Measurements from ENCODE around the gene MACO1.
"Not testable (repeated sequence)": the region's sequence is repeated elsewhere in the genome, so short reads cannot be mapped to it uniquely, and the experiment has no call there.

MACO1 gene

DNA sequence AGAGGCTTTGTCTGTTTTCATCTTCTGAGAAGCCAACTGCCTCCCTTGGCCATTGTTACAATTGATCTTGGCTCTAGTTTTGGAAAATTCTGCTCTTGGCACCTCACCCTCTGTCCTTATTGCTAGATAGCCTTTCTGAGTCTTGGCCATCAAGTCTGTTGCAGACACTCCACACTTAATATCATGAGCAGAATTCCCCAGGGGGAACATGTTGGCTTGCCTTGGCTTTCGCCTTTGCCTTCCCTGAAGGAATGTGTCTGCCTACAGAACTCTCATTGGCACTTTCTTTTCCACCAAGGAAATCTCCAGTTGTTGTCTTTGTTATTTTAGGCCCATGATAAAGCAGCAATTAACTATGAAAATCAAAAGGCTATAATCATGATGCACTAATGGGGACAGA, 70.0 kb downstream of the MACO1 start:
- no peak for DNase-seq

DNA sequence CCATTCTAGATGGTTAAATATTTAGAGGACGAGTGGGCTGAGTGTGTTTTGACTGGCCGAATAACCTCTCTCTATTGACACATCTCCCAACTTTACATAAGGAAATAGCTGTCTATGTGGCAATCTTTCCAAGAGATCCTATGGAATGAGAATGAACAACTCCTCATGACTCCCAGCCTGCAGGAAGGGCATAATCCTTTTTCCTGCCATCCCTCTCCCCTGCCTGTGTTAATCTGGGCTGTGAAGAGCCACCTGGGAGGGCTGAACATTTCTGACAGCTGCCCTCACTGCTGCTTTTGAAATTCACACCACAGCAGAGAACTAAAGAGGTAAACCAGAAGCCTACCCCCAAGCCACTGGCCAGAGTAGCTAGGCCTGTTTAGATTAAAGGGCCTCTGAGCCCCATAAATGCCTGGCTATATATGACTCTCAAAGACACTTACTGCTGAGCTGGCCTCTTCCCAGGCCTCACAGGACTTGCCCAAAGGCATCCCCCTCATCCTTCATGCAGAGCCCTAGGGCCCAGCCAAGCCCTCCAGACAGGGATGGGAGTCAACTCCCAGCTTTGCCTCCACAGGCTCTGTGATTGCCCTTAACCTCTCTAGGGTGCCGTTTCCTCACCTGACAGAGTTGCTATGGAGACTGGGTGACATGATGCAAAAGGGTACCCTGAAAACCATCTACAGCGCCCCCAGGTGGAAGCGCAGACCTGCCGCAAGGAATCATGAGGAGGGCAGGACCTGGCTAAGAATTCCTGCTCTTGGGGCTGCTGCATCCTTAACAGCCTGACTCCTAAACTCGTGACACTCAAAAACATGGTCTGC, 70.8 kb downstream of the MACO1 start:
- DNase-seq = no peak

DNA sequence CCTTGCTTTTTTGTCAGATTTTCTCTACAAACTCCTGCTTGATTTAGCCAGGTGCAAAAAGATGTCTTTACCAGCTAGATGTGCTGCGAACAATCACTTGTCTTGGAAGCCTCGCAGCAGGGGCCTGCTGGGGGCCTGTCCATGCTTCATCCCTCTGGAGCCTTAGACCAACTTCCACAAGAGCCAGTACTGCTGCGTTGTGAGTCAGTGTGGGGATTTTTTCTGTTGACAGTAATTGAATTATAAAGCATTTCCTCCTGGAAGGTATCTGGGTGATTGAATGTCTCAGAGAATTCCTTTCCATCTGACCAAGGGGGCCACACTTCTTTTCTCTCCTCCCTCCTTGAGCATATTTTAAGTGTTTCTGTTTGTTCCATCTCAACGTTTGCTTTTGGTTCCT, 72.3 kb downstream of the MACO1 start:
- no peak for DNase-seq

DNA sequence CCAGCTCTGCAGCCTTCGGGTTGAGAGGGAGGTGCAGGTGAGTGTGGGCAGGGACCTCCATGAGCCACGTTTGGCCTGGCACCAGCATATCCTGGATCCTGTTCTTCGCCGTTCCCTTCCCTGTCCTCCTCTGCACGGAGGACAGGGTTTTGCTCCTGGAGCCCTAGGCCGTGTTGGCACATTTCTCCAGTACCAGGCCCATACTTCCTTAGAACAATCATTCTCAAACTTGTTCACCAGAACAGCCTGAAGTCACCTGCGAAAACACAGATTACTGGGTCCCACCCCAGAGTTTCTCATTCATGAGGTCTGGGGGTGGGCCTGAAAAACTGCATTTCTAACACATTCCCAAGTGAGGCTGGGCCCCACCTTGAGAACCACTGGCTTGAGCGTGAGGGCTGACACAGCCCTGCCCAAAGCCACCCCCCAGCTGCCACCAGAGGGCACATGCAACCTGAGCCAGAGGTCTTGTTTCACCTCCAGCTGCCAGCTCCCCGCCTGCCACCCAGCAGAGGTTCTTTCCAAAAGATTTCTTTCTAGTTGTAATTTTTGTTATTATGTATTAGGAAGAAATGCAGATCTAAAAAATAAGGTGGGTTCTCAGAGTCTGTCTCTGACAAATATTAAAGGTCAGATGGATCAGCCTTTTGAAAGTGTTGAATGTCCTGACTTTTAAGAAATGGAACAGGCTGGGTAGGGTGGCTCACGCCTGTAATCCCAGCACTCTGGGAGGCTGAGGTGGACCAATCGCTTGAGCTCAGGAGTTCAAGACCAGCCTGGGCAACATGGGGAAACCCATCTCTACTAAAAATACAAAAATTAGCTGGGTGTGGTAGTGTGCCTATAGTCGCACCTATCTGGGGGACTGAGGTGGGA, 73.1 kb downstream of the MACO1 start:
- peak; percentile 35 for DNase-seq

DNA sequence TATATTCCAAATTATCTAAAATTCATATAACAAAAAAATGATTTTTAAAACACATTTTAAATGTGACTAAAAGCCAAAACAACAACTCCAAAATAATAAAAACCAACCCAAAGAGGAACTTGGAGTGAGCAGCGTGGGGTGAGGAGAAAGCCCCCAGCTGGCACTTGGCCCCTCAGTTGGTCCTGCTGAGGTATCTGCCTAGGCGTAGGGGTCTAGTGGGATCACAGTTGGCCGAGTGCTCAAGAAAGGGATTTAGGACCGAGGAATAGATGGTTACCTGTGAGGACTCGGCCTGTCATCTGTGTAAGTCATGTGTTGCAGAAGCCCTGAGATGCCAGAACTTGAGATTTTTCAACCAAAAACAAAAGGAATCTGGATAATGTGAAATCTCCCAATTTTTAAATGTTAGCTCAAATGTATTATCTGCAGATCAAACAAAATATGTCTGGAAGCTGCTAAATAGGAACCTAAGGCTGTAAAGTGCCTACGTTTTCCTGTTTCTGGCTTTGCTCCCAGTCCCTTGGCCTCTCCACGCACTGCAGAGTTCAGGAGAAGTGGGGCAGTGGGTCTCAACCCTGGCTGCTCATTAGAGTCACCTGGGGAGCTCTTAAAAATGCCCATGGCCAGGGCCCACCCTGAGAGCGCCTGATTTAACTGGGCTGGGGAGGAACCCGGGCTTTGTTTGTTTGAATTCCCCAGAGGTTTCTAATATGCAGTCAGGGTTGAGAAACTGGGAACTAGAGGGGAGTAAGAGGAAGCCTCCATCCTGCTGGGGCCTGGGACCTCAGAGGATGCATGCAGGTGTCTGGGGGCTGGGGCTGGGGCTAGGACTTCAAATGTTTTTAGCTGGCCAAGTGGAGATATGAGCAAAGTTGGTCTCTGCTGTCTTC, 74.3 kb downstream of the MACO1 start:
- no peak for DNase-seq

DNA sequence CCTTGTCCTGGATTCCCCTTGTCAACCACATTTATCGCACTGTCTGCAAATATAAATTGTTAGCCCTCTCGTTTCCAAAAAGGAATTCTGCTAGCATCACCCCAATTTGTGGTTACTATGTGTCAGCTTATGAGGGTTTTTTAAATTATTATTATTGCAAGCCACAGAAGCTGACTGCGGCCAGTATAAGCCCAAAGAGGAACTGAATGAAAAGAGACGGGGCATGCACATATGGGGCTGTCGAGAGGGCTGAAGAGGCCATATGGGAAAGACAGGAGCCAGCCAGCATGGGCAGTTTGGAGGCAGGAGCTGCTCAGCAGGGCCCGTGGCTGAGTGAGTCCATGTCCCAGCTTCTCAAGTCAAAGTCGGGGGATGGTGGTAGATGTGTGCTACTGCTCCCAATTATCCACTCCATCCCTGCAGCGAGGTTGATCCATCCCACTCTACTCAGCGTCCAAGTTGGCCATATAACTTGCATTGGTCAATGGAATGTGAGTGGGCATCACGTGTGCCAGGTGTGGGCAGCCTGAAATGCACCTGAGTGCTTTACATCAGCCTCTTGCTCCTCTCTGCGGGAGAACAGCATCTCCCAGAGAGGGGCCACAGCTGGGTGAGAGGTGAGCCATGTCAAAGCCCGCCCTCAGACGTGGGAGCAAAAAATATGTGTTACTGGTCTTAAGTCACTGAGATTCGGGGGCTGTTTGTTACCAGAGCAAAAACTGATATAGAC, 75.1 kb downstream of the MACO1 start:
- DNase-seq = peak; percentile 42

DNA sequence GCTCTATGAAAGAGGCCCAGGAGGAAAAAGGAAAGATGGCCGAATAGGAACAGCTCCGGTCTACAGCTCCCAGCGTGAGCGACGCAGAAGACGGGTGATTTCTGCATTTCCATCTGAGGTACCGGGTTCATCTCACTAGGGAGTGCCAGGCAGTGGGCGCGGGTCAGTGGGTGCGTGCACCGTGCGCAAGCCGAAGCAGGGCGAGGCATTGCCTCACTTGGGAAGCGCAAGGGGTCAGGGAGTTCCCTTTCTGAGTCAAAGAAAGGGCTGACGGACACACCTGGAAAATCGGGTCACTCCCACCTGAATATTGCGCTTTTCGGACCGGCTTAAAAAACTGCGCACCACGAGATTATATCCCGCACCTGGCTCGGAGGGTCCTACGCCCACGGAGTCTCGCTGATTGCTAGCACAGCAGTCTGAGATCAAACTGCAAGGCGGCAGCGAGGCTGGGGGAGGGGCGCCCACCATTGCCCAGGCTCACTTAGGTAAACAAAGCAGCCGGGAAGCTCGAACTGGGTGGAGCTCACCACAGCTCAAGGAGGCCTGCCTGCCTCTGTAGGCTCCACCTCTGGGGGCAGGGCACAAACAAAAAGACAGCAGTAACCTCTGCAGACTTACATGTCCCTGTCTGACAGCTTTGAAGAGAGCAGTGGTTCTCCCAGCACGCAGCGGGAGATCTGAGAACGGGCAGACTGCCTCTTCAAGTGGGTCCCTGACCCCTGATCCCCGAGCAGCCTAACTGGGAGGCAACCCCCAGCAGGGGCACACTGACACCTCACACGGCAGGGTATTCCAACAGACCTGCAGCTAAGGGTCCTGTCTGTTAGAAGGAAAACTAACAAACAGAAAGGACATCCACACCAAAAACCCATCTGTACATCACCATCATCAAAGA, 76.1 kb downstream of the MACO1 start:
- not testable (repeated sequence) for DNase-seq

DNA sequence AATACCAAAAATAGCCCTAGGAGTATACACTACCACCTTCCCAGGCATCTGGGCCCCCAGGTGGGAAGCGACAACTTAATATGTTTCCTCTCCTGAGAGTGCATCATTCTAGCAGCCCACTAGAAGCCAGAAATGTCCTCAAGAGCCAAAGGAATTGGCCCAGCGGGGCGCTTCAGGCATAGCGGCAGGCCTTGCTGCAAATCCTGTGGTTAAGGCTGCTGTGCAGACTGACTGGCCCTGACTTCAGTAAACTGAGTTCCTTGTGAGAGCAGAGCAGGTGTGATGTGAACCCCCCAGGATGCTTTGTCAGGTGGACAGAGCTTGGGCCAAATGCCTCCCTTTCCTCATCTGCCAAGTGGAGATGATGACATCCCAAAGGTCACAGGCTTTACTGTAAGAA, 83.0 kb downstream of the MACO1 start:
- DNase-seq = no peak

DNA sequence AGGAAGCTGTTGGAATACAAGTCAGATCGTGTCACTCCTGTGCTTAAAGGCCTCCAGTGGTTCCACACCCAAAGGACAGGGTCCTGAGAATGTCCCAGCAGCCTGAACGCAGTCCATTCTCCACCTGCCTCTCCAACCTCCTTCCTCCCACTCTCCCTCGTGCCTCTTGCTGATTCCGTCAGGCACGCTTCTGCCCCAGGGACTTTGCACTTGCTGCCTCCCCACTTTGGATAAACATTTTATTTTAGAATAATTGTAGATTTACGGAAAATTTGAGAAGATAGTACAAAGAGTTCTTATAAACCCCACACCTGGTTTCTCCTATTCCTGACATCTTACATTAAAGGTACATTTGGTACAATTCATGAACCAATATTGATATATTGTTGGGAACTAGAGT, 84.3 kb downstream of the MACO1 start:
- no peak for DNase-seq

DNA sequence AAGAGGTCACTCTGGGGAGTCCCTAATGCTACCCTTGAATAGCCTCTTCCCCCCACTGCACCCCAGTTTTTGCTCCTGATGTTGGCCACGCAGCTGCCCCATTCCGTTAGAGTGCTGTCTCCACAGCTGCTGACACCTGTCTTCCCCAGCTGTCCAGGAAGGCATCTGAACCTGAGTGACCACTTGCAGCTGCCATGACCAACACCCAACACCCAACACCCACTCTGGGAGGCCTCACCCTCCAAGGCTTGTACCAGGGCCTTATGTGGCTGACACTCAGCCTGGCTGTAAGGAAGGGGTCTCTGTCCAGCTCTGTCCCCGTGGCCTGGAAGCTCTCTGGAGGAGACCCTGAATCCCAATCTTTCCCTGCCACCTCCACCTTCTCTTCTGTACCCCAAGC, 86.0 kb downstream of the MACO1 start:
- no peak for DNase-seq

DNA sequence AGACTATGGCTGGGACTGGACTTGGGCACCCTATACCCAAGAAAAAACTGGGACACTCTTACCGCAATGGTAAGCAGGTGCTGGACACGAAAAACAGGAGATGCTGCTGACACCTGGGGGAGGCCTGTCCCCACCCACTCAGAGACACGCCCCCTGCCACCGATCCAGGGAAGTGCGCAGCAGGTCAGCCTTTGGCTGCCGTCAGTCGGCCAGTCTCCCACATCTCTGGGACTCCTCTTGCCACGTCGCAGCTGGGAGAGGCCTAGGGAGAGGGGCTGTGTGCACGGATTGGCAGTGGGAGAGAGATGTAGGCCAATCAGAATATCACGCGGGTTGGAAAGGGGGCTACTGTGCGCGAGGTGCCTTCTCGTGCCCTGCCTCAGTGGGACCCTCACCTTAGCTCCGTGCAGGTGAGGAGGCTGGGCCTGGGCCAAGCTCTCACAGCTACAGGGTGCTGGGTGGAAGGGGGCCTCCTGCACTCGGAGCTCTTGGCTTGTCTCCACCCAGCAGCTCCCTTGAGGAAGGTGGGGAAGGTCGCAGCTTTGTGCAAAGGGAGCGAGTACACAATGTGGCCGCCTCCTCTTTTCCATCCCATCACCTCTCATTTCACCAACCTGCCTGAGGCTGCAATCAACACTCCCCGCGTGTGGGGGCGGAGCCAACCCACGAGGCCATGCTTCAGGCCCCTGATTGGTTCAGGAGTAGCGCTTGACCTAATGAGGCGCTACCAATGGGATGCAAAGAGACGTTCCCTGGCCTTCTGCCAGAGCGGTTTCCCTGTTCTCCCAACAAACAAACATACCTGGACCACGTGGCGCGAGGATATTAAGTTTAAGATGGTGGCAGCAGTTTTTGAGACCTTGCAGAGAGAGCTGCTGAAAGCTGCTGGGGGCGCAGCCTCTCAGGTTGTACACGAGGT, 87.0 kb downstream of the MACO1 start:
- DNase-seq = no peak

DNA sequence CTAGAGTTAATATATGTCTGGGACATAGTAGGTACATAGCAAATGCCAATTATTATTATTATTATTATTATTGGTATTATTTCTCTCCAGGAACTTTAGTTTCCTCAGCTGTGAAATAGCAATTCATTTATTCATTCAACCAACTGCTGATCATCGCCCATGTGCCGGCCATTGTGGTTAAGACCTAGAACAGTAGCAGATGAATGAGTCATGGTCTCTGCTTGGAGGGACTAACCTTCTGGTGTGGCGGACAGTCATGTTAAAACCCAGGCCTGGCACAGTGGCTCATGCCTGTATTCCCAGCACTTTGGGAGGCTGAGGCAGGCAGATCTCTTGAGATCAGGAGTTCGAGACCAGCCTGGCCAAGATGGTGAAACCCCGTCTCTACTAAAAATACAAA, 88.9 kb downstream of the MACO1 start:
- no peak for DNase-seq

DNA sequence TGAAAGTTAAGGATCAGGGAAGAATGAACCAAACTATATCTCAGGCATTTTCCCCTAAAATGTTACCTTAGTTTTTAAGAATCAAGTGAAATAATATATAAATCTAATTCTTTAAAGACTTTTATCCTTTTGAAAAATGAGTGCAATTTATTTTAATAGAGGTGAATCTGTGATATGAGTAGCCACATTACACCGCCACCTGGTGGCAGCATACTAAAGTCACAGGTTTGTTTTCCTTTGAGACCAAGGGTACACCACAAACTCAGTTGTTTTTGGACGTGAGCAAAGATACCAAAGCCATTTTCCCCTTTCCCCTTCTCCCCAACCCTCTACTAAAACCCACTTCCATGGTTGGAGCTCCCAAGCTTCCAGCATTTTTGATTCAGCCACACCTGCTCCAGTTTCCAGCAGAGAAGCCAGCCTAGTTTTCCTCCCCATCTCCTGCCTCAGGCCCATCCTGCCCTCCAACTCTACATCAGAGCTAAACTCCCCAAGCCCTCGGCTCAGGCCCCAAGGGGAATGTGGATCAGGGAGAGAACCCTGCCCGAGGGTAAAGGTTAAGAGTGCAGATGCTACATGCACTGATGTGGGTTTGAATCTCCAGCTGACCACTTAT, 89.9 kb downstream of the MACO1 start:
- DNase-seq = no peak

DNA sequence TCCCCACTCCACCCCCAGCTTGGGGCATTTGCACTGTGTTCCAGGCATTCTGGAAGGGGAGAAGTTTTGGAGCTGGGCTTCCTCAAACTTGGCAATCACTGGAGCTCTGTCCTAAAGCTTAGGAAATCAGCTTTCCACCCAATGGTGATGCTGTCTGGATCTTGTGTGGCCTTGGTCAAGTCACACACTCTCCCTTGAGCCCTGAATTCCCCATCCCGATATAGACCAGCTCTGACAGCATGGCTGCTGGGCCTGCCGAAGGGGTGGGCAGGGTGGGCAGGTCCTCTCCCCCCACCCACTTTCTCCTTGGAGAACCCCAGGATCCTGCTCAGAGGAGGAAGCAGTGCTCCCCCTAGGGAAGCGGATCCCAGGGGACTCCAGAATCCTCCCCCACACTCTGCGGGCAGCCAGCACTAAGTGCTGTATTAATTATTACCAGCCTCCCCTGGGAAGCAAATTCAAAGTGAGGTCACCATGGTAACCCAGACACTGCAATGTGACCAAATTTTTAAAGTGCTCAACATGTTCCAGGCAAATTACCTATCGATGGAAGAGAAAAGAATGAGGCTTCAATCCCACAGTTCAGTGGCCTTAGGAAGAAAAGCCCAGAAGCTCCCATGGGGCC, 91.4 kb downstream of the MACO1 start:
- DNase-seq = no peak

DNA sequence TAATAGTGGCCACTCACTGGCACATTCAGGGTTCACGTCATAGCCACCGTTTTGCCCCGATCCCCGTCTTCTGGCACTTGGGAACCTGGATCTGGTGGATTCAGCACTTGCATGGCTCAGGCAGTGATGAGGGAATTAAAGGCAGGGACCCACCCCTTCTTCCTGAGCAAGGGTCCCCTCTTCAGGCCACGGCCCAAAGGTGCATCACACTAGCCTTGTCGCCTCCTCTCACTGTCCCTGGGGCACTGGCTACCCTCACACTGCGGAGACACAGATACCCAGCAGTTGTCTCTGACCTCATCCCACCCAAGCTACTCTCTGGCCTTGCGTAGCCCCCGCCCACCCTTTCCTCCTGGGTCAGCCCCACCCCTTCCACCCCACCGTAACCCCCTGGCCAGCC, 92.8 kb downstream of the MACO1 start:
- DNase-seq = no peak

DNA sequence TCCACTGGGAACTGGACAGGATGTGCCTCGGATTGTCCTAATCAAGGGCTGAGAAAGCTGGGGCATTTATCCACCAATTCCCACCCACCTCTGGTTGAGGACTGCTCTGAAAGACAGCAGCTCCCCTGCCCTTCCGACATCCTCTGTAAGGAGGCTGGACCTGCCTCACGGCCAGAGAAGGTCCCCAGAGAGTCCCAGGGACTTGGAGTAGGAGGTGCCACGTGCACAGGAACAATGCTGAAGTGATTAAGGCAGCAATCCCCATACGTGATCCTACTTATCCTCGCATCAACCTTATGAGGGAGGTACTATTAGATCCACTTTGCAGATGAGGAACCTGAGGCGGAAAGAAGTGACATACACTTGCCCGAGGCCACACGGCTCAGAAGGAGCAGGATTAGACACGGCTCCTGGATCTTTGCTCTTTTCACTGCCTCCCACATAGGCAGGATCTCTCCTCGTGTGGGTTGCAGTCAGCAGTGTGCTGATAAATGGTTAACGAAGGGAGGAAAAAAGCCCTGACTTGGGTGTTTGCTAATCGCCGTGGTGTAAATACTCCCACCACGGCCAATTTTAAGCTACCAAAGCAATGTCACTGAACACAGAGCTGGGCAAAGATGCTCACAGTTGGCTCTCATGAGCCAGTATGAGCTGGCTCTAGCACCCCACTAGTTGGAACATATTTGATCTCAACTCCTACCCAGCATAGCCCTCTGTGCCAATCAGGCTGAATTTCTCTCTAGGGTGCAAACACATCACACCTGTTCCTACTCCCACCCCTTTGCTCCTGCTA, 94.1 kb downstream of the MACO1 start:
- DNase-seq = no peak

DNA sequence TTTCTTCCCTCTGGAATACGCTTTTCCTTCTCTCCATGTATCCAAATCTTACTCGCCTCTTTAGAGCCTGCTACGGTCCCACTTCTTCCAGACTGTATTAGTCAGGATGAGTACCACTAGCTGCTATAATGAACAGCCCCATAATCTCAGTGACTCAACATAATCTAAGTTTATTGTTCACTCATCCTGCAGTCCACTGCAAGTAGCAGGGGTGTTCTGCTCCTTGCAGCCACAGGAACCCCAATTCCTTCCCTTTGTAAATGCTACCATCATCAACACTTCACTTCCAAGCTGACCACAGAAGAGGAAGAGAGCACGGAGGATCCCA, 94.6 kb downstream of the MACO1 start:
- no peak for DNase-seq

DNA sequence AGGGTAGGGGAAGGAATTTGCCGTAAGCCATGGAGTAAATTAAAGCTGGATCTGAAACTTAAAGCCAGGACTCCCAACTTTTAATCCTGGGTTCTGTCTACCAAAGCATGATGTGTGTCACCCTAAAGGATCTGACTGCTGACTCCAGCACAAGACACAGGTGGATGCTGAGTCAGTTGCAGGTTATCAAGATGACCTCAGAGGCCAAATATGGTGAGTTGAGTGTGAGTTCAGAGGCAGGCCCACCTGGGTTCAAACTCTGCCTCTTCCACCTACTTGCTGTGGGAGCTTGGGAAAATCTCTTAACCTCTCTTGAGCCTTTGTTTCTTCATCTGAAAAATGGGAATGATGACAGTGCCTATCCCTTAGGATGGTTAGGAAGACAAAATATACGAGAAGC, 96.1 kb downstream of the MACO1 start:
- DNase-seq = no peak
